Hepatocyte (in vitro differentiated cells): ENCODE data around the gene C19orf73. TPM values are rescaled to one million over a fixed set of nuclear protein-coding genes. Genes with fewer than 3 reads are reported as not detected.

Experiments
- DNase-seq: peaks from one replicate; pipeline ENCODE4 v3.0.0-alpha.2; 2016; ENCODE audit warnings: low spot score
- H2AFZ ChIP-seq: fragments of 200-600 bp; sonication (generic); 2 replicates; pipeline ENCODE4 v1.6.0; 2016; ENCODE audit warnings: antibody characterized with exemption, mild to moderate bottlenecking
- H3K27ac ChIP-seq: fragments of 200-600 bp; sonication (generic); 2 replicates; pipeline ENCODE4 v1.5.1; 2016; ENCODE audit warnings: mild to moderate bottlenecking
- H3K27me3 ChIP-seq: fragments of 200-600 bp; sonication (generic); 2 replicates; pipeline ENCODE4 v1.6.1; 2016
- H3K36me3 ChIP-seq: fragments of 200-600 bp; sonication (generic); replicated peaks from 2 replicates; pipeline ENCODE4 v1.5.1; 2016; ENCODE audit warnings: low read depth; ENCODE audit not compliant: insufficient read depth
- H3K4me1 ChIP-seq: fragments of 200-600 bp; sonication (generic); 2 replicates; pipeline ENCODE4 v1.5.1; 2016; ENCODE audit warnings: mild to moderate bottlenecking, moderate library complexity; ENCODE audit not compliant: insufficient read depth
- H3K4me2 ChIP-seq: fragments of 200-600 bp; sonication (generic); 2 replicates; pipeline ENCODE4 v1.6.0; 2016
- H3K4me3 ChIP-seq: fragments of 200-600 bp; sonication (generic); 2 replicates; pipeline ENCODE4 v1.5.1; 2016; ENCODE audit warnings: mild to moderate bottlenecking
- H3K79me2 ChIP-seq: fragments of 200-600 bp; sonication (generic); 2 replicates; pipeline ENCODE4 v1.6.0; 2017; ENCODE audit warnings: mild to moderate bottlenecking
- H3K9me2 ChIP-seq: fragments of 200-600 bp; sonication (generic); replicated peaks from 2 replicates; pipeline ENCODE4 v1.6.0; 2017; ENCODE audit warnings: mild to moderate bottlenecking; ENCODE audit not compliant: insufficient read depth
- H3K9me3 ChIP-seq: fragments of 200-600 bp; sonication (generic); 2 replicates; pipeline ENCODE4 v1.5.1; 2016; ENCODE audit warnings: low read depth, mild to moderate bottlenecking
- H4K20me1 ChIP-seq: fragments of 200-600 bp; sonication (generic); 2 replicates; pipeline ENCODE4 v1.6.0; 2016; ENCODE audit warnings: mild to moderate bottlenecking; ENCODE audit not compliant: insufficient read depth, poor library complexity, severe bottlenecking
- EZH2 ChIP-seq: fragments of 200-600 bp; sonication (generic); IDR thresholded peaks from 2 replicates; pipeline ENCODE4 v1.6.1; 2016; ENCODE audit warnings: antibody characterized with exemption, mild to moderate bottlenecking, borderline replicate concordance
- EZH2phosphoT487 ChIP-seq: fragments of 200-600 bp; sonication (generic); IDR thresholded peaks from one replicate; pipeline ENCODE4 v1.6.1; 2018; ENCODE audit warnings: antibody characterized with exemption, mild to moderate bottlenecking, low read depth, moderate library complexity; ENCODE audit not compliant: unreplicated experiment, severe bottlenecking
- WGBS: methylation state at CpG from one replicate; pipeline ENCODE4 v1.1.6; 2016; ENCODE audit warnings: low lambda C conversion rate; ENCODE audit errors: missing lambda C conversion rate; 5-methylcytosine and 5-hydroxymethylcytosine counted together
- polyA plus RNA-seq: library from polyadenylated mRNA; unstranded; fragments of >200 nt; fragmentation: Nextera tagmentation; extraction: Ambion mirVana; gene quantifications from 2 replicates; pipeline ENCODE4 v1.2.1, GENCODE V29; 2016
- total RNA-seq: library from RNA; depleted of rRNA; stranded (reverse); fragments of >200 nt; gene quantifications from 2 replicates; pipeline ENCODE4 v1.2.3, GENCODE V29; 2014
- TF ChIP-seq, protein P1 (sequence below): fragments of 200-600 bp; sonication (generic); IDR thresholded peaks from 2 replicates; pipeline ENCODE4 v1.5.1; 2016; ENCODE audit warnings: antibody characterized with exemption, mild to moderate bottlenecking; ENCODE audit not compliant: poor library complexity

The C19orf73 gene
- total and polyA plus RNA-seq, 2 experiments from 2014 or later: 1.9 to 2.7 TPM

DNA sequence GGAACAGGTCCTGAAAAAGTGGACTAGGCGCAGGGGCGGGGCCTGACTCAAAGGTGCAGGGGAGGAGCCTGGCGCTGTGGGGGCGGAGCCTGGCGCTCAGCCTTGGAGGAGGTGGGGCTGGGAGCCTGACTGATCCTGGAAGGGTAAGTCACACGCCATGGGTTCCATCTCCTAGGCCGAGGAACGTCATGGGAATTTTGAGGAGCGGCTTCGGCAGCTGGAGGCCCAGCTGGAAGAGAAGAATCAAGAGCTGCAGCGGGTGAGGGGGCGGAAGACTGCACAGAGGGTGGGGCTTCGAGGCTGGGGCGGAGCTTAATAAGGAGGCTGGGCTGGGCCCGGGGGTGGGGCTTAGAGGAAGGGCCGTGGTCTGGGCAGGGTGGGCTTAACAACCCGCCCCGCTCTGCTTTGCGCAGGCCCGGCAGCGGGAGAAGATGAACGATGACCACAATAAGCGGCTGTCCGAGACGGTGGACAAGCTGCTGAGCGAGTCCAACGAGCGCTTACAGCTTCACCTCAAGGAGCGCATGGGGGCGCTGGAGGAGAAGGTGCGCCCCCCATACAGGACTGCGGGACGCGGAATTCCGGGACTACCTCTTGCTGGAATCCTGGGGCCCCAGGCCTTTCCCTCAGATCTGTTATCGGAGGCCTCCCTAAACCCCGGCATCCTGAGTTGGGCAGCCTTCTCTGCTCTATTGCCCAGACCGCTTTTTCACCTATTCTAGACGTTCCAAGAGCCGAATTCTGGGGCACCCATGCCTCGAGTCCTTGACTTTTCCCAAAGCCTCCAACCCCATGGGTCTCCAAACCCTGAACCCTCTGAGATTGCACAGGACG is 14.9 kb upstream of the C19orf73 start:
- no peak overlapping the region for H3K4me3 ChIP-seq
- H2AFZ ChIP-seq: no peak overlapping the region
- no peak overlapping the region for H3K27ac ChIP-seq
- no peak for TF ChIP-seq EZH2phosphoT487
- TF ChIP-seq, protein P1, sequence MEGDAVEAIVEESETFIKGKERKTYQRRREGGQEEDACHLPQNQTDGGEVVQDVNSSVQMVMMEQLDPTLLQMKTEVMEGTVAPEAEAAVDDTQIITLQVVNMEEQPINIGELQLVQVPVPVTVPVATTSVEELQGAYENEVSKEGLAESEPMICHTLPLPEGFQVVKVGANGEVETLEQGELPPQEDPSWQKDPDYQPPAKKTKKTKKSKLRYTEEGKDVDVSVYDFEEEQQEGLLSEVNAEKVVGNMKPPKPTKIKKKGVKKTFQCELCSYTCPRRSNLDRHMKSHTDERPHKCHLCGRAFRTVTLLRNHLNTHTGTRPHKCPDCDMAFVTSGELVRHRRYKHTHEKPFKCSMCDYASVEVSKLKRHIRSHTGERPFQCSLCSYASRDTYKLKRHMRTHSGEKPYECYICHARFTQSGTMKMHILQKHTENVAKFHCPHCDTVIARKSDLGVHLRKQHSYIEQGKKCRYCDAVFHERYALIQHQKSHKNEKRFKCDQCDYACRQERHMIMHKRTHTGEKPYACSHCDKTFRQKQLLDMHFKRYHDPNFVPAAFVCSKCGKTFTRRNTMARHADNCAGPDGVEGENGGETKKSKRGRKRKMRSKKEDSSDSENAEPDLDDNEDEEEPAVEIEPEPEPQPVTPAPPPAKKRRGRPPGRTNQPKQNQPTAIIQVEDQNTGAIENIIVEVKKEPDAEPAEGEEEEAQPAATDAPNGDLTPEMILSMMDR: no peak
- no peak for TF ChIP-seq EZH2
- DNase-seq: no peak
- no peaks in the 10 kb centered on the region for H3K36me3 ChIP-seq
- H3K4me2 ChIP-seq: peak overlapping the region; percentile 62
- no peaks in the 10 kb centered on the region for H3K4me1 ChIP-seq
- no peaks in the 10 kb centered on the region for H3K9me2 ChIP-seq
- H3K27me3 ChIP-seq: no peaks in the 10 kb centered on the region
- 87% methylated on average over 38 of the region's 42 CpGs for WGBS
- H3K9me3 ChIP-seq: no peaks in the 10 kb centered on the region
- no peaks in the 10 kb centered on the region for H3K79me2 ChIP-seq
- no peaks in the 10 kb centered on the region for H4K20me1 ChIP-seq

DNA sequence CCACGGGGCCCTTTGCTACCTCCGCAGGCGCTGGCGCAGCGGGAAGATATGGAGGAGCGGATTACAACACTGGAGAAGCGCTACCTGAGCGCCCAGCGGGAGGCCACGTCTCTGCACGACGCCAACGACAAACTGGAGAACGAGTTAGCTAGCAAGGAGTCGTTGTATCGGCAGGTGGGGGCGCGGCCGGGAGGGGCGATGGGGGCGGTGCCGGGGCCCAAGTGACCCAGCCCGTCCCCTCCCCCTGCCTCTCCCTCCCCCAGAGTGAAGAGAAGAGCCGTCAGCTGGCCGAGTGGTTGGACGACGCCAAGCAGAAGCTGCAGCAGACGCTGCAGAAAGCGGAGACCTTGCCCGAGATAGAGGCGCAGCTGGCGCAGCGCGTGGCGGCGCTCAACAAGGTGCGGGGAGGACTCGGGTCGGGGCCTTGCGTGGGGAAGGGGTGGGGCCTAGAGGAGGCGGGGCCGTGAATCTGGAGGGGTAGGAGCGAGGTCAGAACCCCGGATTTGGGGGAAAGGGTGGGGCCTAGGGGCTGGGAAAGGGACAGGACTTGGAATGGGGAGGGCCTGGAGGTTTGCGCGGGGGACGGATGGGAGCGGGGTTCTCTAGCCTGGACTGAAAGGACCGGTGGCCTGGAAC is 14.1 kb upstream of the C19orf73 start:
- TF ChIP-seq, protein P1: no peak
- TF ChIP-seq EZH2phosphoT487 (no peak), EZH2 (no peak)
- no peak overlapping the region for H3K27ac ChIP-seq
- H4K20me1 ChIP-seq: no peaks in the 10 kb centered on the region
- H2AFZ ChIP-seq: no peak overlapping the region
- no peaks in the 10 kb centered on the region for H3K9me2 ChIP-seq
- H3K9me3 ChIP-seq: no peaks in the 10 kb centered on the region
- WGBS: 42% methylated on average over 23 of the region's 49 CpGs
- H3K4me1 ChIP-seq: no peaks in the 10 kb centered on the region
- H3K27me3 ChIP-seq: no peaks in the 10 kb centered on the region
- H3K36me3 ChIP-seq: no peaks in the 10 kb centered on the region
- H3K4me2 ChIP-seq: peak overlapping the region; percentile 62
- H3K4me3 ChIP-seq: no peak overlapping the region
- H3K79me2 ChIP-seq: no peaks in the 10 kb centered on the region
- DNase-seq: no peak

DNA sequence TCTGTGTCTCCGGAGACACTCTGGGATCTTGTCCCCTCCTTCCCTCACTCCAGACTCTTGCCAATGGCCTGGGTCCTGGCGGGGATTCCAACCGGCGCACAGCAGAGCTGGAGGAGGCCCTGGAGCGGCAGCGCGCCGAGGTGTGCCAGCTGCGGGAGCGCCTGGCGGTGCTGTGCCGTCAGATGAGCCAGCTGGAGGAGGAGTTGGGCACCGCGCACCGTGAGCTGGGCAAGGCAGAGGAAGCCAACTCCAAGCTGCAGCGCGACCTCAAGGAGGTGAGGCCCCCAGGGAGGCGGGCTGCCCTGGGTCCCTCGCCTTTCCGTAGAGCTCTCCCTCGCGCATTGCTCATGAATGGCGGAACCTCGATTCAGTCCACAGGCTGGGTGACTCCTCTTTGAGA is 11.4 kb upstream of the C19orf73 start:
- H3K27me3 ChIP-seq: no peaks in the 10 kb centered on the region
- H4K20me1 ChIP-seq: no peaks in the 10 kb centered on the region
- H3K27ac ChIP-seq: no peak overlapping the region
- no peak overlapping the region for H3K4me2 ChIP-seq
- WGBS: 97% methylated on average over 24 of the region's 24 CpGs
- no peak overlapping the region for H2AFZ ChIP-seq
- H3K79me2 ChIP-seq: no peaks in the 10 kb centered on the region
- no peaks in the 10 kb centered on the region for H3K36me3 ChIP-seq
- H3K9me3 ChIP-seq: no peaks in the 10 kb centered on the region
- TF ChIP-seq, protein P1: no peak
- TF ChIP-seq EZH2: no peak
- no peak for TF ChIP-seq EZH2phosphoT487
- no peak overlapping the region for H3K4me3 ChIP-seq
- DNase-seq: no peak
- H3K9me2 ChIP-seq: no peaks in the 10 kb centered on the region
- H3K4me1 ChIP-seq: no peaks in the 10 kb centered on the region
